SIG-M5 treated with dmso at 0.1 percent for 504 hours (cell line): ENCODE measurements around the gene KRTAP5-8.
A peak's percentile ranks its signal among the peaks of the same experiment; 100 is the strongest.
"Not testable (repeated sequence)": the region's sequence is repeated elsewhere in the genome, so short reads cannot be mapped to it uniquely, and the experiment has no call there.

ENCODE experiments used
- DNase-seq: peaks from one replicate; lab custom pipeline; 2025; ENCODE audit not compliant: unreplicated experiment; lab: John Stamatoyannopoulos, UW

KRTAP5-8 gene

DNA sequence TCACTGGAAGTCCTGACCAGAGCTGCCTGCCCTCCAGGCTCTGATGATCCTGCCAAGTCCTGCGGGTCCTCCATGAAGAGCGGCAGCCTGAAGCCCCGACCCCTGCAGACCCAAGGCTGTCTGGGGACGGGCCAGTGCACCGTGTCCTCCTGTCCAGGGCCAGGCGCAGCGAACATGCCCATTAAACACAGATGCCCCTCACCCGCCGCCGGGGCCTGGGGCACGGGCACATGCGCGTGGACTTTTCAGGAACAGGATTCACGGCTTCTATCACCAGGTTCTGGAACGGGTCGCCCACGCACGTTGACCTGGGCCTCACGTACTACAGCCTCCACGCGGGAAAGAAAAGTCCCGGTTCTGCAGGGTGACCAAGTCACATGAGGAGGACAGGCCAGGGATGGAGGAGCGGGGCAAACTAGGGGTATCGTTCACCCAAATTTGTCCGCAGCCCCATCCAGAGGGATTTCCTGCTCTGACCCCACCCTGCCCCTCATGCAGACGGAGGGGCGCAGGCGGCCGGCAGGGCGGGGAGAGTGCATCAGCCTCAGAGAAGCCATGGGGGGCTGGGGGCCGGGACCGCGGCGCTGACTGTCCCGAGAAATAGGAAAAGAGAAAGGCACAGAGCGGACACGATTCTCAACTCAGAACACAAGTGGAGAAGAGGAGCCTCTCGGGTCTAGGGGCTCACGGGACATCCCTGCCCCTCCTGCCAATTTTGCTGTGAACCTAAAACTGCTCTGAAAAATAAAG lies 33.5 kb downstream of the KRTAP5-8 start:
- DNase-seq = not testable (repeated sequence)

DNA sequence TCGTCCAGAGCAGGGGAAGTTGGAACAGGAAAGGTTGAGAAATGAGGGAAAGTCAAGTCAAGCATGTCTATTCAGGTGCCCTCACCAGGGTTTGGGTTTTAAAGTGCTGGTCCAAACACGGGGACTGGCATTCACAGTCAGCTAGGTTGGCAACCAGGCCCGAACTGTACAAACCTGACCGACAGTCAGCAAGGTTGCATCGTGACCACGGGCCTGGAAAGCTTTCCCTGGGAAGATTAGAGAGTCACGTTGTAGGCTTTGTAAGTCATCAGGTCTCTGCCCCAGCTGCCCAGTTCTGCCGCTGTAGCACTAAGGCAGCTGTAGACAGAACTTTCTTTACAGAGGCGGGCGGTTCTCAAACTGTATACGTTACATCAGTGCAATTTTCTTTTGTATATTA lies 35.0 kb downstream of the KRTAP5-8 start:
- no peak for DNase-seq

DNA sequence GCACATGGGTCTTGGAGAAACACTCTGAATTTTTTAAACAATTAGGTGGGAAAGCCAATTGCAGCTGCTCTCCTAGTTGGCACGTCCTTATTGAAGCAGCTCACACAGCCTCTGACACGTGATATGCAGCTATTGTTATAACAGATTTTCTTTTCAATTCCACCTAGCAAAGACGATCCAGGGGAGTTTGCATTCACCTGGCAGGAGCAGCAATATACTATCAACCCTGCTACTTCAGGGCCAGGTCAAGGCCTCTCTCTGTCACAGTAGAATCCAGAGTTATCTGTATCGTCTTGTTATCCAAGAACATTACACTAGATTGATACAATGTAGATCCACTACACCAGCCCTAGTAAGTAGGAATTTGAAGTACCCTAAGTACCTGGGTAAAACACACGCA lies 36.6 kb downstream of the KRTAP5-8 start:
- no peak for DNase-seq

DNA sequence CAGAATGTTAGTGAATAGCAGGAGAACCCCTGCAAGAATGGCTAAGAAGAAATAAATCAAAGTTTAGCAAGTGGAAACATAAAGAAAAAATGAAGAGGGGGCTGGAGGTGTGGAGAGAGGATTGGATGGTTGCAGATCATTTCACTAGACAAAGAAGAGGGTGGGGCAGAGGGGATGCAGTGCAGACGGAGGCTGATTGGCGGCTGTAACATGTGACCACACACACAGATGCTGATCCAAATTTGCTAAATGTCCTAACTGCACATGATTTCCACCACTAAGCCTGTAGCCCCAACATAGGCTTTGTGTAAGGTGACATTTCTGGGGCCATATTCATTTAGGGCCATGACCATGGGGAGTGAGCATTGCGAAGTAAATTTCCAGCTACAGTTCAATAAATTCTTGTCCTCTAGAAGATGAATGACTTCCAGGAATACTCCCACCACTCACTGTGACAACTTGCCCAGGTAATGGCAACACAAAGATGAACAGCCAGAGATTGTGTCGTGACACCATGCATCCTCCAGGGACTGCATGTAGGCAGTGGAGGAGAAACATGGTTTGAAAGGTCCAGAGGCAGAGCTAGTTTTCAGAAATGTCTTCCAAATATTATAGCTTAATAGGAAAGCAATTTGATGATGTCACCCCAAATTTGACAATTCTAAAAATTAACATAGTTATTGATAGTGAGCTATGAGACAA lies 38.0 kb downstream of the KRTAP5-8 start:
- no peak for DNase-seq

DNA sequence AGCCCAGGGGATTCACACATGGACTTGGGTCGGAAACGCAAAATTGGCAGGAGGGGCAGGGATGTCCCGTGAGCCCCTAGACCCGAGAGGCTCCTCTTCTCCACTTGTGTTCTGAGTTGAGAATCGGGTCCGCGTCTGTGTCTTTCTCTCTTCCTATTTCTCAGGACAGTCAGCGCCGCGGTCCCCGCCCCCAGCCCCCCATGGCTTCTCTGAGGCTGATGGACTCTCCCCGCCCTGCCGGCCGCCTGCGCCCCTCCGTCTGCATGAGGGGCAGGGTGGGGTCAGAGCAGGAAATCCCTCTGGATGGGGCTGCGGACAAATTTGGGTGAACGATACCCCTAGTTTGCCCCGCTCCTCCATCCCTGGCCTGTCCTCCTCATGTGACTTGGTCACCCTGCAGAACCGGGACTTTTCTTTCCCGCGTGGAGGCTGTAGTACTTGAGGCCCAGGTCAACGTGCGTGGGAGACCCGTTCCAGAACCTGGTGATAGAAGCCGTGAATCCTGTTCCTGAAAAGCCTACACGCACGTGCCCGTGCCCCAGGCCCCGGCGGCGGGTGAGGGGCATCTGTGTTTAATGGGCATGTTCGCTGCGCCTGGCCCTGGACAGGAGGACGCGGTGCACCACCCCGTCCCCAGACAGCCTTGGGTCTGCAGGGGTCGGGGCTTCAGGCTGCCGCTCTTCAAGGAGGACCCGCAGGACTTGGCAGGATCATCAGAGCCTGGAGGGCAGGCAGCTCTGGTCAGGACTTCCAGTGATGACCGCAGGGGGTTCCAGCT lies 39.1 kb downstream of the KRTAP5-8 start:
- DNase-seq = not testable (repeated sequence)

DNA sequence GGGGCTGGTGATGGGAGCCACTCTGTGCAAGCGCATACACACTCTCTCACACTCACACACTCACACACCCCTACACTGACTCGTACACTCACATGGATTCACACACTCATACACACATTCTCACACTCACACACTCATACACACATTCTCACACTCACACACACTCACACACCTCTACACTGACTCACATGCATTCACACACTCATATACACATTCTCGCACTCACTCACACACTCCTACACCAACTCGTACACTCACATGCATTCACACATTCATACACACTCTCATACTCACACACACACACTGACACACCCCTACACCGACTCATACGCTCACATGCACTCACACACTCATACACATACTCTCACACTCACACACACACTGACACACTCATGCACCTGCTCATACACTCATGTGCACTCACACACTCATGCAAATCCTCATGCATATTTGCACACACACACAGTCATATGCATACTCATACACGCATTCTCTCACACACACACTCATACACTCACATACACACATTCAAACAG lies 39.7 kb downstream of the KRTAP5-8 start:
- no peak for DNase-seq

DNA sequence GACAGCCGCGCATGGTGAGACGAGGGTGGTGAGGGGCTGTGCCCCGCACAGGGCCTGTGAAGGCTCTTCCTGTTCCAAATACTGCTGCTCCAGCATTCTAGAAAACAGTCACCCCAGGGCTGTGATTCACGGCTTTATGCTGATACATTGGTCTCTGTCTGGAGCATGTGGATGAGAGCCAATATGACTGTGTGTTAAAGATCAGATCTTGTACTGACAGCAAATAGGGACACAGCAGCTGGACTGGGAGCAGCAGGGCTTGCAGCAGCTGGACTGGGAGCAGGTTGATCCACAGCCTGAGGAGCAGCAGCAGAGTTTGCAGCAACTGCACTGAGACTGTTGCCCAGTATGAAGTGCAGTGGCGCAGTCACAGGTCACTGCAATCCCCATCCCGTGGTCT lies 41.7 kb downstream of the KRTAP5-8 start:
- not testable (repeated sequence) for DNase-seq

DNA sequence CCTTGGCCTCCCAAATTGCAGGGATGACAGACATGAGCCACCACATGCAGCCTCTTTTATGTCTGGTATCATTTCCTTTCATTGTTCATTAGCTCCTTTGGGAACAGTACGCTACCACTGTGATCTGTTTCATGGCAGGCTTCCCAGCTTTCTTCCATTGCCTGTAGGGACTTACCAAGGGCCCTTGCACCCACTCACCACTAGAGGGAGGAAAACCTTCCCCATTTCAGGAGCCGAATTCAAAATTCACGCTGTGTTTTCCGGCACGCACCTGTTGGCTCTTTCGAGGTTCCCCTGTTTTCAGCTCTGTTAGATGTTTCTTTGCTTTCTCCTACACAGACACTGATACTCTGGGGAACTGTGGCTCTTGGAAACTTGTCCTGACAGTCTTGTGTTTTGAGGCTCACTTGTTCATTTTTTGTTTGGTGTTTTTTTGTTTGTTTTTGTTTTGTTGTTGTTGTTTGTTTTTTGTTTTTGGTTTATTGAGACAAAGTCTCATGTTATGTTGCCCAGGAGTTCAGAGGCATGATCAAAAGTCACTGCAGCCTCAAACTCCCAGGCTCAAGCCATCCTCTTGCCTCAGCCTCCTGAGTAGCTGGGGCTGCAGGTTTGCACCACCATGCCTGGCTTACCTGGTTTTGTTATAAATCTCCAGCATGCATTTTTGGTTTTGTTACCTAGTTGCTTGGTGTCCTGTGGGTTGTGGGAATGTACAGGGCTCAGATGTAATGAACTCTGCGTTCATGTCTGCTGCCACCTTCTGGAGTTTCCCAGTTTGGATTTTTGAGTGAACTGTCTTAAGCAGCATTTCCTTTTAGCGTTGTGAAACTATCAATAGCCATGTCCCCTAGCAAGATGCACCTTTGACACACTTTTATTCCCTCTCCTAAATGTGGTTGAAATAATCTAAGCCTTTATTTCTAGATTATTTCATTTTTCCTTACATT lies 42.5 kb downstream of the KRTAP5-8 start:
- peak; percentile 38 for DNase-seq

DNA sequence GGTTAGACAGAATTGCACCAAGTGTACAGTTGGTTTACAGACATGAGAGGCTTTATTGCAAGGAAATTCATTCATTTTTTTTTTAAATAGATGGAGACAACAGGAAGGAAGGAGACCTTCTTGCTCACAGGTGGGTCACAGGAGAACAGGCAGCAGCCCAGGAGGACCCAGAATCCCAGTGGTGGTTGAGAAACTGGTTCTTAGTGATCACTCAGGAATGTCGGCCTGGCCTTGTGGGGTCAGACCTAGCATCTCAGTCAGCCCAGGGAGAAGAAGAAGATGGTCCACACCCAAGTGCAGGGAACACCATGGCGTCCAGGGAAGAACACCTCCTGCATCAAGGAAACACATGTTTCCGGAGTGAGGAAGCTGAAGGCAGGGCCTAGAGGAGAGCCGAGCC lies 44.0 kb downstream of the KRTAP5-8 start:
- no peak for DNase-seq

DNA sequence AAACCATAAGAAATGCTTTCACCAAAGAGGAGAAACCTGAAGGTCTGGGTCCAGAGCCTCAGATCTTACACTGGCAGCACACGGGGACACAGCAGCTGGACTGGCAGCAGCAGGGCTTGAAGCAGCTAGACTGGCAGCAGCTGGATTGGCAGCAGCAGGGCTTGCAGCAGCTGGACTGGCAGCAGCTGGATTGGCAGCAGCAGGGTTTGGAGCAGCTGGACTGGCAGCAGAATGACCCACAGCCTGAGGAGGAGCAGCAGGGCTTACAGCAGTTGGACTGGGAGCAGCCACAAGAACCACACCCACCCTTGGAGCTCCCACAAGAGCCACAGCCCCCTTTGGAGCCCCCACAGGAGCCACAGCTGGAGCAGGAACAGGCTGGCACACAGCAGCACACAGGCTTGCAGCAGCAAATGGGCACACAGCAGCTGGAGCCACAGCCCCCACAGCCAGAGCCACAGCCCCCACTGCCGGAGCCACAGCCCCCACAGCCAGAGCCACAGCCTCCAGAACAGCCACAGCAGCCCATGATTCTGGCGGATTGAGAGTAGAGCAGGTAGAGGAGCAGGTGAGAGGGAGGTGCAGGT lies 44.6 kb downstream of the KRTAP5-8 start, which contains the start of gene KRTAP5-11:
Gene KRTAP5-11, minus strand, starts transcription at position 567 of the 587 bp plus-strand sequence. Its CDS starts 38 bp downstream, at position 529.
- DNase-seq = no peak

DNA sequence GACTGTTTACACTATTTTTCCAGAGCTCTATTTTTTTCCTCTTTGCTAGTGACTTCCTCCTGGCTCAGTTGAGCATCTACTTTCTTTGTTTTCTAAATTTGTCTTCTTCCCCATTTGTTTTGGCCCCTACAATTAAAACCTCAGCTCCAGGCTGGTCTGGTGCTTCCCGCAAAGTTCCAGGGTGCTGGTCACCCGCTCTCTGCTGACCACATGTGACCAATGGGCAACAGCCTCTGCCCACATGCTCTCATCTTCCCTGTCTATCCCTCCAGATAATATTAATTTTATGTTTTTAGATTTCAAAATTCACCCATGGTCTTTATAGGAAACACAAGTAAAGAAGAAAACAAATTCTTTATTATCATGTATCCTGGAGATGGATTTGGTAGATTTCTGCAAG lies 45.1 kb downstream of the KRTAP5-8 start:
- not testable (repeated sequence) for DNase-seq

DNA sequence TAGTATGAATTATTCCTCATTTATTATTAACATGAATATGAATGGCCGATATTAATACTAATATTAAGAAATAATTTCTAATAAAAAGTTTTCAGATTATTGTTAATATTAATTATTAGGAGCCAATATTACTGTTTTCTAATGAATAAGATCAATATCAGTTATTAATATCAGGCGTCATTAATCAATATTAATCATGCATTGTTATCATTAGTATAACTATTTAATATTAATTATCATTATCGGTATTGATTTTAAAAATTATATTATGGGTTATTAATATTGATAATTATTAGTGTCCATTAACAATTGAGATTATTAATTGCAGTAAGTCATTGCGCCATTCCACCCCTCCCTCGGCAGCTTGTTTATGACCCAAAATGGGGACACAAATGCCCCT lies 47.8 kb downstream of the KRTAP5-8 start:
- DNase-seq = not testable (repeated sequence)

DNA sequence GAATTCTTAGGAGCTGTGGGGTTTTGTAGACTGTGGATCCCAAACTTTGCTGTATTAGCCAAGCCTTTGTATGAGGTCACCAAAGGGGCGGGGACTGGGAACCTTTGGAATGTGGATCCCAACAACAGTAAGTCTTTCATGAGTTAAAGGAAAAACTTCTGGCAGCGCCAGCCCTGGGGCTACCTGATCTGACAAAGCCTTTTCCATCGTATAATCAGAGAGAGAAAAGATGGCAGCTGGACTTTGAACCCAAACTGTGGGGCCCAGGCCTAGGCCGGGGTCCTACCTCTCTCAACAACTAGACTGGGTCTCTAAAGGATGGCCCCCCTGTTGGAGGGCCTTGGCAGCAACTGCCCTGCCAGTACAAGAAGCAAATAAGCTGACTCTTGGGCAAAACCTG lies 50.5 kb downstream of the KRTAP5-8 start:
- not testable (repeated sequence) for DNase-seq
